HPDE6-E6E7 (cell line): Measurements from ENCODE around the gene CCDC117.

ENCODE experiments used
- DNase-seq: peaks from one replicate; pipeline ENCODE4 v3.0.0; 2011; ENCODE audit warnings: missing footprints; ENCODE audit errors: extremely low spot score

The CCDC117 gene

DNA sequence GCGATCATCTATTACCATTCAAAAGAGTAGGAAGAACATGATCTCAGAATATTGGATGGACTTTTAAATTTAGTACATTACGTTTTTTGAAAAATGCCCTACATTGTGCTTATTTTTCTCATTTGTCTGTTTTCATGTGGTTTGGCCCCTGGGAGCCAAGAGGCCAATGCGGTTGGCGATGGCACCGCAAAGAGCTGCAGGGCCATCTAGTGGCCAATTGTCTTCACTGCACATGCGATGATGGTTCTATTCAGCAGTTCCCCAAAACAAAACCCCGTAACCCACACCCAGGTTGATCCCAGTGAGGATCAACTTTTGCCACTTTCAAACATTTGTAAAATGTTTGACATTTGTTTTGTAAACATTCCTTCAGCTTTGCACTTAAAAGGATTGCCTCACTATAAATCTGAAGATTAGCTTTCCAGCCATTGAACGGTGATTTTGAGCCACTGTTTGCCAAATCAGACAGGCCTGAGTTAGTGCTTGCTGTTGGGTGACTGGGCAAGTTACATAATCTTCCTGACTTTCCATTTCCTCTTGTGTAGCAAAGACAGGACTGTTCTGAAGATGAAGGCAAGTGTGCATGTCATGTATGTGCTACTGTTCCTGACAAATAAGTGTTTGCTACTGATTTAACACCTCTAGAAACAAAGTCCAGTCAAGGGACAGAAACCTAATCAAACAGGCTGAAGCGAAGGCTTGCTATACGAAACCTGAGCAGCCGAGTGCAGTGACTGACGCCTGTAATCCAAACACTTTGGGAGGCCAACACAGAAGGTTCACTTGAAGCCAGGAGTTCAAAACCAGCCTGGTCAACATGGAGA is 57.1 kb downstream of the CCDC117 start:
- peak; percentile 66 for DNase-seq

DNA sequence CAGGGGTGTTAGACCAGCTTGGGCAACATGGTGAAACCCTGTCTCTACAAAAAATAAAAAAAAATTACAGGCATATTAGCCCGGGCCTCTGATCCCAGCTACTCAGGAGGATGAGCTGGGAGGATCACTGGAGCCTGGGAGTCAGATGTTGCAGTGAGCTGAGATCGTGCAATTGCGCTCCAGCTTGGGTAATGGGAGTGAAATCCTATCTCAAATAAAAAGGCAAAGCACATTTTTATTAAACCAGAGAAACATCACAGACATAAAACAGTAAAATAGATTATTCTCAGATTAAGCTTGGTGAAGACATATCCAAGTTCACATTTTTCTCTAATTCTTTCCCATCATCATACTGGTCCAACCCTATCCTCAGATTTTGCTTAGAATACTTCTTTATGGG is 57.9 kb downstream of the CCDC117 start:
- no peak for DNase-seq

DNA sequence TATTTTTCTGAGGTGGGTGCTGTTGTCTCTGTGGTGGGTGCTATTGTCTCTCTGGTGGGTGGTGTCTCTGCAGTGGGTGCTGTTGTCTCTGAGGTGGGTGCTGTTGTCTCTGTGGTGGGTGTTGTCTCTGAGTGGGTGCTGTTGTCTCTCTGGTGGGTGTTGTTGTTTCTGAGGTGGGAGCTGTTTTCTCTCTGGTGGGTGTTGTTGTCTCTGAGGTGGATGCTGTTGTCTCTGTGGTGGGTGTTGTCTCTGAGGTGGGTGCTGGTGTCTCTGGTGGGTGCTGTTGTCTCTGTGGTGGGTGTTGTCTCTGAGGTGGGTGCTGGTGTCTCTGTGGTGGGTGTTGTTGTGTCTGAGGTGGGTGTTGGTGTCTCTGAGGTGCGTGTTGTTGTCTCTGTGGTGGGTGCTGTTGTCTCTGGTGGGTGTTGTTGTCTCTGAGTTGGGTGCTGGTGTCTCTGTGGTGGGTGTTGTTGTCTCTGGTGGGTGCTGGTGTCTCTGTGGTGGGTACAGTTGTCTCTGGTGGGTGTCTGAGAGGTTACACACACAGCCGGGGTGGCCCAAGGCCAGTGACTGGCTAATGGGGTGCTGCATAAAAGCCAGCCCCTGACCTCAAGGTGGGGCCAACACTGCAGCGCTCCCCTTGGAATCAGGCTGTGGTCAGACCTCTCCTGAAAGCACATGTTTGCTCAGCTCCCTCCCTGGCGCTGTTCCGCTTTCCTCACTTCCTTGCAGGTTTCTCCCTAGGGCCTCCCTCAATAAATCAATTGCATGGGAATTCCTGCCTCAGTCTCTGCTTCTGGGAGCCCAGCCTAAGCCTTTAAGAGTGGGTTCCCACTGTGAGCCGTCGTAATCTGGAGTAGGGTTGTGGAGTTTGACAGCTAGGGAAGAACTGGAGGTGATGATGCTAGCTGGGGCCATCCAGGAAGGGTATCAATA is 58.9 kb downstream of the CCDC117 start:
- no peak for DNase-seq

DNA sequence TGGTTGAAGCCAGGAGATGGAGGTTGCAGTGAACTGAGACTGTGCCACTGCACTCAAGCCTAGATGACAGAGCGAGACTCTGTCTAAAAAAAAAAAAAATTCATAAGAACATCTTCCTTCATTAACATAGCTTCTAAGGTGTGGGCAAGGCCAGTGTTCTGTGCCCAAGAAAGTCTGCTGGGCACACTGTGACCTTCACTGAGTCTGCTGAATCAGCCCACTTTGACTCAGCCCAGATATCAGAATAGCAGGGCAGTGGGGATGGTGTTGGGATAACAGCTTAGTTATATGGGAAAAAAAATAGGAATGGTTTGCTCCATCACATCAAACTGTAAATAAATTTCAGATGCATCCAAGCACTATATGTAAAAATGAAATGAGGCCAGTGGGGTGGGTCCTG is 60.2 kb downstream of the CCDC117 start:
- DNase-seq: no peak

DNA sequence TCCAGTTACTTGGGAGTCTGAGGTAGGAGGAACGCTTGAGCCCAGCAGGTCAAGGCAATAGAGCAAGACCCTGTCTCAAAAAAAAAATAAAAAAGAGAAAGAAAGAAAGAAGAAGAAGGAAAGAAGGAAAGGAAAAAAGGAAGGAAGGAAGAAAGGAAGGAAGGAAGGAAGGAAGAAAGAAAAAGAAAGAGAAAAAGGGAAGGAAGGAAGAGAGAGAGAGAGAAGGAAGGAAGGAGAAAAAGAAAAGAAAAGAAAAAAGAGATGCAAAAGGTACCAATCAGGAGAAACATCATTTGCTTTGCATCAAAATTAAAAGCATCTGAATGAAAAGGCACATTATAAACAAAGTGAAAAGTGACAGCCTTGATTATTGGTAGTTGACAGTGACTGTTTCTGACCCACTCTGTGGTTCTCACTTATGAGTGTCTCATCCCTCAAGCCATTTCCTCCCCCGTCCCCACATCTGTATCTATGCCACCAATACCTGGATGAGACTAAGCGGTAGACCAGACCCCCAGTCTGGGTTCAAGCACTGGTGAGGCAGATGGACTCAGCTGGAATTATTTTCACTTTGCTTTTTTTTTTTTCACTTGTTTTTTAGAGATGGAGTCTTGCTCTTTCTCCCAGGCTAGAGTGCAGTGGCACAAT is 60.9 kb downstream of the CCDC117 start:
- DNase-seq: no peak

DNA sequence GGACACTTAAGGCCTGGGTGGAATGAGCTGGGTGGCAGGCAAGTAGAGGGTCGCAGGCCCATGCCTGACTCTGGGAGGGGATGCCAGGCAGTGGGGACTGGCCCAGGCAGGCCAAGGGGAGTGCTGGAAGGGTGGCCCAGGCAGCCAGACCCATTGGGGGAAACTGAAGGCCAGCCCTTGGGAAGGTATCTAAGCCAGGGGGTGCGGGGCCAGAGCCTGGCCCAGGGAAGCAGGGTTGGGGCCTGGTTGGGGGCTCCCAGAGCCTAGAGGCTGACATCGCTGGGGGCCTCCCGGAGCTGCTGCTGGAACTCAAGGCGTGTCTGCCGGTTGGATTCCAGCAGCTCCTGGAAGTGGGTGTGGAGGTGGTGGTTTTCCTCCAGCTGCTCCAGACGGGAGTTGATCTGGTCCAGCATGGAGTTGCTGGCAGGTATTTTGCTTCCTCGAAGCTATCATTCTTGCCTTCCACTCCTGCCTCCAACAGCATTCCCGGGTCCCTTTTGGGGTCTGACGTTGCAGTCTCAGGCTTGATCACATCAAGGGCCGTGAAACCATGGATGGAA is 63.2 kb downstream of the CCDC117 start:
- no peak for DNase-seq

DNA sequence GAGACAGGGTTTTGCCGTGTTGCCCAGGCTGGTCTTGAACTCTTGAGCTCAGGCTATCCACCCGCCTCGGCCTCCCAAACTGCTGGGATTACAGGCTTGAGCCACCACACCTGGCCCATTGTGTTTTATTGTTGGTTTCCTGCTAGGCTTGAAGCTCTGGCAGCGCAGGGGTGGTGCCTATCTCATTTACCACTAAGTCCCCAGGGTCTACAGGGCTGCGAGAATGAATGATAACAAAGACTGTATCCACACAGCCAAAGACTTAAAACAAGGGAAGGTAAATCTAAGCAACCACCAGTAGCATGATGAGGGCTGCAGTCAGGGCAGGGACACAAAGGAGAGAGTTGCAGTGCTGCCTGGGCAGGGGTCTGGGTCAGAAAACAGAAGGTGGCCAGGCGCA is 65.1 kb downstream of the CCDC117 start:
- DNase-seq: no peak
